ENCODE data around the gene DHX8. TPM values are rescaled to one million over a fixed set of nuclear protein-coding genes. Genes with fewer than 3 reads are reported as not detected.

The DHX8 gene
- total and polyA plus RNA-seq, 2 of the 8 experiments (the other 6 are each of a cell fraction or from before 2014, with no cell fraction given): 30.5 to 59.4 TPM

DNA sequence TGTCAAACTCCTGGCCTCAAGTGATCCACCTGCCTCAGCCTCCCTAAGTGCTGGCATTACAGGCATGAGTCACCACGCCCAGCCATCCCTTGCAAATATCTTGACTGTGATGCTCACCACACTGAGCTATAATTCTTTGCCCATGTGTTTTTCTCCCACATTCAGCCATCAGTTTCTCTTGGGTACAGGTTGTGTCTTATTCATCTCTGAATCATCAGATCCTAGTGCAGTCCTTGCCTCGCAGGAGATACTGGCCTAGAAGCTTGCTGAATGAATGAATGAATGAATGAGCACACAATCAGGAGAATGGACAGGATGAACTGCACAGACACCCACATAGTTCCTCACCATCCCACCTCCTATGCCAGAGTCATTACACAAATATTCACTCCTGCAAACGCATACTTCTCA lies 86.7 kb downstream of the DHX8 start:
- no peak overlapping the region for H3K4me3 ChIP-seq (ENCODE audit: extremely low read depth in 1 of 4, insufficient read depth in 2 of 4, low read depth in 3 of 4, low read length in 4 of 4)
- H3K4me2 ChIP-seq (ENCODE audit: insufficient read depth in 1 of 2, low read depth in 2 of 2, low read length in 2 of 2): no peak overlapping the region
- no peak overlapping the region for H2BK20ac ChIP-seq (ENCODE audit: low read length)
- no peak overlapping the region for H3K4ac ChIP-seq (replicated peaks; ENCODE audit: insufficient read length, low read depth, low read length)
- no peak overlapping the region for H3K18ac ChIP-seq (ENCODE audit: extremely low read depth, low read length)
- DNase-seq (ENCODE audit: low read depth in 1 of 2, low spot score in 2 of 2) (no peak), FAIRE-seq (no peak)
- no peak overlapping the region for H4K5ac ChIP-seq (ENCODE audit: insufficient read length, low read depth, low read length)
- no peak overlapping the region for H3K14ac ChIP-seq (ENCODE audit: insufficient read length)
- H4K91ac ChIP-seq (replicated peaks; ENCODE audit: insufficient read length, low read length): no peak overlapping the region
- peaks cover 5% of the 10 kb centered on the region; the same call in 1 of the 2 replicates for H3K23me2 ChIP-seq (ENCODE audit: low read depth, low read length)
- H2BK120ac ChIP-seq (replicated peaks; ENCODE audit: low read depth, low read length): peak overlapping the region; percentile 94
- H3K79me2 ChIP-seq (ENCODE audit: control insufficient read depth in 1 of 2, insufficient read depth in 2 of 2, low read length in 2 of 2): no peaks in the 10 kb centered on the region
- no peaks in the 10 kb centered on the region for H3K36me3 ChIP-seq (ENCODE audit: control insufficient read depth in 2 of 4, insufficient read depth in 4 of 4, low read length in 3 of 4)
- CTCF ChIA-PET (ENCODE audit: partially characterized antibody): interaction anchor here (0.6 to 12.3 kb wide), 3 partner anchors 49 to 202 kb away, joined by 3 to 220 read pairs (median 4); partner anchors contain the start of gene SOST
- no peaks in the 10 kb centered on the region for H3K27me3 ChIP-seq (replicated peaks in 1 of 4; ENCODE audit: control insufficient read depth in 3 of 4, extremely low read depth in 1 of 4, insufficient read depth in 3 of 4, low read length in 3 of 4)
- WGBS, 2 experiments (ENCODE audit: extremely low coverage in 1 of 2, insufficient coverage in 1 of 2, insufficient read length in 1 of 2, insufficient replicate concordance in 2 of 2, low coverage in 1 of 2, low lambda C conversion rate in 2 of 2, missing lambda C conversion rate in 1 of 2): 91% methylated on average over 3 of the region's 3 CpGs; no CpG with 5 or more reads in 1 of the 2 experiments
- no peak overlapping the region for H2BK5ac ChIP-seq (ENCODE audit: low read depth, low read length)
- H3K9me3 ChIP-seq (ENCODE audit: insufficient read depth in 2 of 2, low read depth in 1 of 2, low read length in 1 of 2): no peaks in the 10 kb centered on the region
- no peaks in the 10 kb centered on the region for H3K4me1 ChIP-seq (replicated peaks in 1 of 4; ENCODE audit: control insufficient read depth in 3 of 4, insufficient read depth in 4 of 4, low read length in 3 of 4)
- H2AFZ ChIP-seq (ENCODE audit: low read length): no peak overlapping the region
- no peak overlapping the region for H3K23ac ChIP-seq (ENCODE audit: insufficient read length)
- no peak overlapping the region for H4K8ac ChIP-seq (ENCODE audit: extremely low read depth, insufficient read depth, low read length)
- no peak overlapping the region for H3K27ac ChIP-seq (ENCODE audit: low read depth, low read length)
- H2AK5ac ChIP-seq (ENCODE audit: low read depth, low read length): no peak overlapping the region
- no peak overlapping the region for H2BK12ac ChIP-seq (ENCODE audit: low read depth, low read length)
- POLR2A ChIA-PET (ENCODE audit: partially characterized antibody): interaction anchor here (0.6 to 1.7 kb wide), 3 partner anchors 17 to 318 kb away, joined by 3 read pairs; no protein-coding TSS in a partner anchor
- peaks cover 0 to 2% of the 10 kb centered on the region in 2 experiments for H4K20me1 ChIP-seq (replicated peaks in 1 of 2; ENCODE audit: control insufficient read depth in 1 of 2, insufficient read depth in 2 of 2, low read length in 2 of 2)
- H3K56ac ChIP-seq (replicated peaks; ENCODE audit: insufficient read length, low read depth, low read length): no peak overlapping the region
- H3K79me1 ChIP-seq (ENCODE audit: low read depth, low read length): no peaks in the 10 kb centered on the region
- no peak overlapping the region for H2BK15ac ChIP-seq (ENCODE audit: low read length)
- no peak overlapping the region for H3K9ac ChIP-seq (replicated peaks in 1 of 4; ENCODE audit: extremely low read depth in 1 of 4, low read depth in 3 of 4, low read length in 3 of 4)
- no peak for TF ChIP-seq HDAC2 (IDR thresholded peaks at IDR 0.05; ENCODE audit: borderline replicate concordance in 1 of 2, low read depth in 2 of 2, low read length in 2 of 2)
- no peak for TF ChIP-seq RBBP5 (IDR thresholded peaks at IDR 0.05; ENCODE audit: borderline replicate concordance, low read depth, low read length)
- no peak for TF ChIP-seq CTBP2 (IDR thresholded peaks at IDR 0.05; ENCODE audit: borderline replicate concordance, insufficient read depth, insufficient read length, low read length)
- no peak for TF ChIP-seq SRF (IDR thresholded peaks at IDR 0.05; ENCODE audit: low read depth, low read length)
- no peak for TF ChIP-seq NRF1 (IDR thresholded peaks at IDR 0.05; ENCODE audit: low read depth, low read length)
- TF ChIP-seq MAFK (IDR thresholded peaks at IDR 0.05; ENCODE audit: low read depth, low read length): no peak
- TF ChIP-seq KDM1A (IDR thresholded peaks at IDR 0.05; ENCODE audit: borderline replicate concordance, low read length): no peak
- TF ChIP-seq CTCF (IDR thresholded peaks at IDR 0.05; ENCODE audit: control extremely low read depth in 1 of 3, insufficient read depth in 1 of 3, low read depth in 1 of 3, low read length in 3 of 3): no peak

Measured in H1 (cell line).